Motor neuron (in vitro differentiated cells): Measurements from ENCODE around the gene ASRGL1. TPM values are rescaled to one million over a fixed set of nuclear protein-coding genes. Genes with fewer than 3 reads are reported as not detected.
A peak's percentile ranks its signal among the peaks of the same experiment; 100 is the strongest.

ENCODE experiments used
- ATAC-seq, 8 experiments: fragments of 200-7000 bp; cut with Tn5 transposase; replicated peaks in 6 of 8; 2 replicates each; pipeline ENCODE4 v1.8.0; 2021; ENCODE audit warnings: mild to moderate bottlenecking in 8 of 8, moderate library complexity in 8 of 8
- H3K27ac ChIP-seq, 2 donors: fragments of 250-450 bp; sonication (Bioruptor Pico); 2 replicates each; pipeline ENCODE4 v1.9.0; 2021; ENCODE audit warnings: antibody characterized with exemption in 2 of 2, mild to moderate bottlenecking in 2 of 2, moderate library complexity in 1 of 2
- H3K4me1 ChIP-seq, 2 donors: fragments of 250-450 bp; sonication (Bioruptor Pico); replicated peaks in 1 of 2; 2 replicates each; pipeline ENCODE4 v1.6.1; 2021; ENCODE audit warnings: antibody characterized with exemption in 2 of 2, mild to moderate bottlenecking in 2 of 2, moderate library complexity in 1 of 2
- H3K4me3 ChIP-seq, 5 donors: fragments of 250-450 bp; sonication (Bioruptor Pico); 2 replicates each; pipeline ENCODE4 v1.9.0; 2021; ENCODE audit warnings: antibody characterized with exemption in 5 of 5, mild to moderate bottlenecking in 5 of 5, moderate library complexity in 4 of 5
- WGBS, 10 experiments: fragments of 450-650 bp; shearing (Covaris generic); methylation state at CpG; one replicate each; pipeline ENCODE4 v1.0.0; 2022; 5-methylcytosine and 5-hydroxymethylcytosine counted together
- in situ Hi-C, 9 experiments: fragments of 400-800 bp; cut with MboI; loops; one replicate each; pipeline ENCODE4 v1.15.0; 2021; ENCODE audit warnings: low sequenced_read_pairs in 9 of 9, low pct_unique_long_range_greater_than_20kb in 2 of 9; ENCODE audit not compliant: unreplicated experiment in 9 of 9
- total RNA-seq, 8 experiments: library from RNA; unstranded; fragments of 300-600 nt; gene quantifications; 2 replicates each; pipeline versions ENCODE4 v1.2.3 to v1.2.4, GENCODE V29; 2022

ASRGL1 gene
- total RNA-seq, 8 experiments from 2014 or later = 2.8 to 48.2 (median 24.8) TPM

GRCh38 chr11:62406034-62406433 lies 68.8 kb downstream of the ASRGL1 start:
- ATAC-seq = no peak
- Histone ChIP-seq H3K4me1 (peaks cover 4 to 10% of the 10 kb centered on the region in 2 donors), H3K4me3 (no peak overlapping the region), H3K27ac (no peak overlapping the region)
- in situ Hi-C loops = loop anchor here in 1 of 9 experiments (25.0 kb wide), 1 partner anchor 156 kb away; the partner anchor contains the start of gene EEF1G
- WGBS, 10 experiments = 0 to 77% (median 46%) methylated on average over 1 to 4 of the region's 4 CpGs; no CpG with 5 or more reads in 3 of the 10 experiments

- no peak for ATAC-seq
- Histone ChIP-seq H3K4me3 (no peak overlapping the region), H3K4me1 (no peaks in the 10 kb centered on the region), H3K27ac (no peak overlapping the region)
- 73 to 100% (median 89%) methylated on average over 2 to 7 of the region's 8 CpGs; no CpG with 5 or more reads in 4 of the 10 experiments for WGBS, 10 experiments
- in situ Hi-C loops = loop anchor here in 1 of 9 experiments (25.0 kb wide), 1 partner anchor 152 kb away; the partner anchor contains the start of gene EEF1G
These were observed 72.6 kb downstream of the ASRGL1 start for GRCh38 chr11:62409831-62410230.

- H3K4me1 ChIP-seq = no peaks in the 10 kb centered on the region
- no peak for ATAC-seq
- 80 to 85% (median 82%) methylated on average over 1 to 8 of the region's 8 CpGs; no CpG with 5 or more reads in 4 of the 10 experiments for WGBS, 10 experiments
- in situ Hi-C loops = loop anchor here in 1 of 9 experiments (25.0 kb wide), 1 partner anchor 151 kb away; the partner anchor contains the start of gene EEF1G
- no peak overlapping the region for H3K27ac ChIP-seq
- H3K4me3 ChIP-seq = no peak overlapping the region
These were observed 73.7 kb downstream of the ASRGL1 start for GRCh38 chr11:62410972-62411371.

GRCh38 chr11:62411524-62411923 lies 74.3 kb downstream of the ASRGL1 start:
- no peak overlapping the region for H3K27ac ChIP-seq
- no peak overlapping the region for H3K4me3 ChIP-seq
- 60 to 100% (median 88%) methylated on average over 1 to 5 of the region's 5 CpGs; no CpG with 5 or more reads in 7 of the 10 experiments for WGBS, 10 experiments
- in situ Hi-C loops = loop anchor here in 1 of 9 experiments (25.0 kb wide), 1 partner anchor 151 kb away; the partner anchor contains the start of gene EEF1G
- no peaks in the 10 kb centered on the region for H3K4me1 ChIP-seq
- no peak for ATAC-seq

GRCh38 chr11:62413060-62413696 lies 75.9 kb downstream of the ASRGL1 start:
- no peak overlapping the region for H3K27ac ChIP-seq
- no peak for ATAC-seq
- no peak overlapping the region for H3K4me3 ChIP-seq
- H3K4me1 ChIP-seq = no peaks in the 10 kb centered on the region
- 40 to 100% (median 88%) methylated on average over 1 to 3 of the region's 8 CpGs; no CpG with 5 or more reads in 3 of the 10 experiments for WGBS, 10 experiments
- in situ Hi-C loops = loop anchor here in 1 of 9 experiments (25.0 kb wide), 1 partner anchor 149 kb away; the partner anchor contains the start of gene EEF1G

- in situ Hi-C loops = loop anchor here in 1 of 9 experiments (25.0 kb wide), 1 partner anchor 146 kb away; the partner anchor contains the start of gene EEF1G
- ATAC-seq = no peak
- Histone ChIP-seq H3K4me3 (no peak overlapping the region), H3K4me1 (no peaks in the 10 kb centered on the region), H3K27ac (no peak overlapping the region)
- WGBS, 10 experiments = 76 to 100% (median 90%) methylated on average over 1 to 12 of the region's 12 CpGs; no CpG with 5 or more reads in 2 of the 10 experiments
These were observed 79.3 kb downstream of the ASRGL1 start for GRCh38 chr11:62416596-62416995.

GRCh38 chr11:62418136-62418535 lies 80.9 kb downstream of the ASRGL1 start:
- 17 to 100% (median 86%) methylated on average over 1 to 5 of the region's 5 CpGs; no CpG with 5 or more reads in 3 of the 10 experiments for WGBS, 10 experiments
- in situ Hi-C loops = loop anchor here in 1 of 9 experiments (25.0 kb wide), 1 partner anchor 144 kb away; the partner anchor contains the start of gene EEF1G
- no peak overlapping the region for H3K4me3 ChIP-seq
- no peak overlapping the region for H3K27ac ChIP-seq
- no peak for ATAC-seq
- H3K4me1 ChIP-seq = no peaks in the 10 kb centered on the region

- in situ Hi-C loops = loop anchor here in 1 of 9 experiments (25.0 kb wide), 1 partner anchor 144 kb away; the partner anchor contains the start of gene EEF1G
- WGBS, 10 experiments = 20 to 100% methylated on average over 1 of the region's 4 CpGs; no CpG with 5 or more reads in 8 of the 10 experiments
- Histone ChIP-seq H3K4me1 (no peaks in the 10 kb centered on the region), H3K4me3 (no peak within 1 kb of the TSS), H3K27ac (no peak within 1 kb of the TSS)
- peak in 1 of 8 experiments; percentile 59 for ATAC-seq
These were observed 81.5 kb downstream of the ASRGL1 start, which contains the start of gene SCGB1A1 for GRCh38 chr11:62418733-62419132. SCGB1A1 (plus strand) TSS chr11:62419033; CDS start chr11:62419096, 63 bp downstream.

GRCh38 chr11:62419314-62419929 lies 82.2 kb downstream of the ASRGL1 start:
- Histone ChIP-seq H3K27ac (no peak overlapping the region), H3K4me1 (no peaks in the 10 kb centered on the region), H3K4me3 (no peak overlapping the region)
- in situ Hi-C loops = loop anchor here in 1 of 9 experiments (25.0 kb wide), 1 partner anchor 143 kb away; the partner anchor contains the start of gene EEF1G
- 10 to 89% (median 63%) methylated on average over 1 to 5 of the region's 5 CpGs for WGBS, 10 experiments
- ATAC-seq = no peak

- Histone ChIP-seq H3K4me1 (no peaks in the 10 kb centered on the region), H3K4me3 (no peak overlapping the region), H3K27ac (no peak overlapping the region)
- in situ Hi-C loops = loop anchor here in 2 of 9 experiments (10.0 to 25.0 kb wide), 2 partner anchors 135 to 142 kb away; partner anchors contain the start of gene EEF1G (in 1 of the 2)
- no peak for ATAC-seq
- 33 to 83% (median 82%) methylated on average over 1 of the region's 1 CpG; no CpG with 5 or more reads in 7 of the 10 experiments for WGBS, 10 experiments
These were observed 82.7 kb downstream of the ASRGL1 start for GRCh38 chr11:62419943-62420342.

GRCh38 chr11:62420882-62421281 lies 83.6 kb downstream of the ASRGL1 start:
- in situ Hi-C loops = loop anchor here in 2 of 9 experiments (10.0 to 25.0 kb wide), 2 partner anchors 134 to 141 kb away; partner anchors contain the start of gene EEF1G (in 1 of the 2)
- WGBS, 10 experiments = 50 to 100% (median 93%) methylated on average over 1 to 3 of the region's 3 CpGs; no CpG with 5 or more reads in 2 of the 10 experiments
- no peak overlapping the region for H3K27ac ChIP-seq
- ATAC-seq = no peak
- H3K4me1 ChIP-seq = no peaks in the 10 kb centered on the region
- no peak overlapping the region for H3K4me3 ChIP-seq

GRCh38 chr11:62421996-62422395 lies 84.7 kb downstream of the ASRGL1 start:
- in situ Hi-C loops = loop anchor here in 2 of 9 experiments (10.0 to 25.0 kb wide), 2 partner anchors 133 to 140 kb away; partner anchors contain the start of gene EEF1G (in 1 of the 2)

More at GRCh38 chr11:62421996-62422395, 84.7 kb downstream of the ASRGL1 start:
- ATAC-seq = peak in 2 of 8 experiments; percentile 37
- Histone ChIP-seq H3K27ac (no peak overlapping the region), H3K4me1 (no peaks in the 10 kb centered on the region), H3K4me3 (no peak overlapping the region)
- WGBS, 10 experiments = 0 to 92% (median 90%) methylated on average over 2 to 7 of the region's 7 CpGs; no CpG with 5 or more reads in 5 of the 10 experiments
